DOHH2 (cell line): ENCODE data around the gene ACAD8.

Experiments
- H3F3A ChIP-seq: fragments of 200-600 bp; sonication (generic), shearing (Covaris generic); 2 replicates; pipeline ENCODE4 v1.6.0; 2016; ENCODE audit warnings: antibody characterized with exemption, mild to moderate bottlenecking; ENCODE audit not compliant: control insufficient read depth, insufficient read depth
- H3K27ac ChIP-seq: fragments of 200-600 bp; sonication (generic); 2 replicates; pipeline ENCODE4 v1.5.1; 2014; ENCODE audit warnings: low read depth, mild to moderate bottlenecking, low read length, moderate library complexity
- H3K27me3 ChIP-seq: fragments of 200-600 bp; sonication (generic); 2 replicates; pipeline ENCODE4 v1.6.1; 2014; ENCODE audit warnings: mild to moderate bottlenecking, low read length, mixed read lengths; ENCODE audit not compliant: control insufficient read depth
- H3K36me3 ChIP-seq: fragments of 200-600 bp; sonication (generic); 2 replicates; pipeline ENCODE4 v1.6.1; 2014; ENCODE audit warnings: mild to moderate bottlenecking, low read length, moderate library complexity, mixed read lengths; ENCODE audit not compliant: control insufficient read depth
- H3K4me1 ChIP-seq: fragments of 200-600 bp; sonication (generic); 2 replicates; pipeline ENCODE4 v1.6.1; 2014; ENCODE audit warnings: mild to moderate bottlenecking, low read length, mixed read lengths; ENCODE audit not compliant: control insufficient read depth
- H3K4me2 ChIP-seq: fragments of 200-600 bp; sonication (generic); 2 replicates; pipeline ENCODE4 v1.6.0; 2014; ENCODE audit warnings: mild to moderate bottlenecking, low read length, moderate library complexity
- H3K4me3 ChIP-seq: fragments of 200-600 bp; sonication (generic); 2 replicates; pipeline ENCODE4 v1.5.1; 2014; ENCODE audit warnings: mild to moderate bottlenecking, low read length, mixed read lengths
- H3K79me2 ChIP-seq: fragments of 200-600 bp; sonication (generic); 2 replicates; pipeline ENCODE4 v1.6.1; 2014; ENCODE audit warnings: mild to moderate bottlenecking, low read length, mixed read lengths; ENCODE audit not compliant: control insufficient read depth
- H3K9me2 ChIP-seq: fragments of 200-600 bp; sonication (generic); replicated peaks from 2 replicates; pipeline ENCODE4 v1.6.1; 2014; ENCODE audit warnings: mild to moderate bottlenecking, low read length, mixed read lengths; ENCODE audit not compliant: control insufficient read depth
- H3K9me3 ChIP-seq: fragments of 200-600 bp; sonication (generic); 2 replicates; pipeline ENCODE4 v1.6.1; 2014; ENCODE audit warnings: antibody characterized with exemption, low read length, mixed read lengths; ENCODE audit not compliant: control insufficient read depth, insufficient read depth
- H4K20me1 ChIP-seq: fragments of 200-600 bp; sonication (generic); 2 replicates; pipeline ENCODE4 v1.6.0; 2014; ENCODE audit warnings: low read depth, mild to moderate bottlenecking, antibody characterized with exemption, low read length, moderate library complexity; ENCODE audit not compliant: control insufficient read depth, insufficient read depth
- CTCF ChIP-seq: fragments of 200-600 bp; sonication (generic); IDR thresholded peaks from one replicate; pipeline ENCODE4 v1.5.1; 2014; ENCODE audit warnings: antibody characterized with exemption, mild to moderate bottlenecking, low read depth, low read length; ENCODE audit not compliant: poor library complexity, severe bottlenecking
- EZH2phosphoT487 ChIP-seq: fragments of 200-600 bp; sonication (generic); IDR thresholded peaks from 2 replicates; pipeline ENCODE4 v1.6.1; 2017; ENCODE audit warnings: borderline replicate concordance, mild to moderate bottlenecking, antibody characterized with exemption, low read length, moderate library complexity, mixed read lengths

Gene ACAD8

GRCh38 chr11:134293119-134294113 lies 40.0 kb downstream of the ACAD8 start:
- H3K9me3 ChIP-seq = no peaks in the 10 kb centered on the region
- no peak overlapping the region for H3K4me3 ChIP-seq
- no peak for TF ChIP-seq EZH2phosphoT487
- no peak for TF ChIP-seq CTCF
- no peaks in the 10 kb centered on the region for H3K27me3 ChIP-seq
- no peaks in the 10 kb centered on the region for H3K4me1 ChIP-seq
- H3K79me2 ChIP-seq = no peaks in the 10 kb centered on the region
- no peak overlapping the region for H3K4me2 ChIP-seq
- H3K9me2 ChIP-seq = no peaks in the 10 kb centered on the region
- no peaks in the 10 kb centered on the region for H4K20me1 ChIP-seq
- no peak overlapping the region for H3K27ac ChIP-seq
- H3F3A ChIP-seq = no peaks in the 10 kb centered on the region
- no peaks in the 10 kb centered on the region for H3K36me3 ChIP-seq

DNA sequence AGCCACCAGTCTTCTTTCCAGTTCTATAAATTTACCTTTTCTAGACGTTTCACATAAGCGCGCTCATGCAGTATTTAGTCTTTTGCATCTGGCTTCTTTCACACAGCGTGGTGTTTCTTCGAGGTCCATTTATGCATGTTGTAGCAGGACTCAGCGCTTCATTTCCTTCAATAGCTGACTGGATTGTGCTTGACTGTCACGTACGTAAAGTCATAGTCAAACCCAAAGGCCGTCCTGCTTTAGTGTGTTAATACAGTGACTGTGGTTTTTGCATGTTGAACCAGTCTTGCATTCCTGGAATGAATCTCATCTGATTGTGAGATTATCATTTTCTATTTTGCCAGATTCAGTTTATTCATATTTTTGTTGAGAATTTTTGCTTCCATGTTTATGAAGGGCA lies 41.3 kb downstream of the ACAD8 start:
- no peaks in the 10 kb centered on the region for H3K9me2 ChIP-seq
- TF ChIP-seq CTCF (no peak), EZH2phosphoT487 (no peak)
- no peak overlapping the region for H3K4me3 ChIP-seq

GRCh38 chr11:134312223-134312622 lies 58.9 kb downstream of the ACAD8 start:
- Histone ChIP-seq H3K4me1 (no peaks in the 10 kb centered on the region), H3K9me2 (no peaks in the 10 kb centered on the region), H3K4me2 (no peak overlapping the region), H3K4me3 (no peak overlapping the region), H3K9me3 (no peaks in the 10 kb centered on the region), H3F3A (no peaks in the 10 kb centered on the region), H4K20me1 (no peaks in the 10 kb centered on the region), H3K79me2 (no peaks in the 10 kb centered on the region), H3K27me3 (peaks cover 2% of the 10 kb centered on the region; the same call in 1 of the 2 replicates), H3K27ac (no peak overlapping the region), H3K36me3 (no peaks in the 10 kb centered on the region)
- no peak for TF ChIP-seq EZH2phosphoT487
- no peak for TF ChIP-seq CTCF

More for the DNA sequence above, 41.3 kb downstream of the ACAD8 start:
- H3K27me3 ChIP-seq = no peaks in the 10 kb centered on the region
- no peak overlapping the region for H3K4me2 ChIP-seq
- no peak overlapping the region for H3K27ac ChIP-seq
- no peaks in the 10 kb centered on the region for H3K4me1 ChIP-seq
- H3K9me3 ChIP-seq = no peaks in the 10 kb centered on the region
- H3K36me3 ChIP-seq = no peaks in the 10 kb centered on the region
- no peaks in the 10 kb centered on the region for H3F3A ChIP-seq
- no peaks in the 10 kb centered on the region for H3K79me2 ChIP-seq
- H4K20me1 ChIP-seq = no peaks in the 10 kb centered on the region
